Prostate gland (tissue), 2 donors: ENCODE results near the gene ZBTB7C. TPM values are rescaled to one million over a fixed set of nuclear protein-coding genes. Genes with fewer than 3 reads are reported as not detected.

Source experiments
- DNase-seq: peaks from one replicate; pipeline ENCODE4 v3.0.0-alpha.2; 2019; ENCODE audit warnings: low spot score
- H3K27ac ChIP-seq, 2 donors: fragments of 200-600 bp; sonication (generic); 2 replicates each; pipeline ENCODE4 v1.5.1; 2017 to 2019
- H3K27me3 ChIP-seq: fragments of 200-600 bp; sonication (generic); replicated peaks from 2 replicates; pipeline ENCODE4 v1.5.1; 2019; ENCODE audit not compliant: insufficient read depth
- H3K36me3 ChIP-seq, 2 donors: fragments of 200-600 bp; sonication (generic); 1 replicate in 1 of 2; 2 replicates in 1 of 2; pipeline versions ENCODE4 v1.5.1 to v1.8.1; 2017 to 2019
- H3K4me1 ChIP-seq: fragments of 200-600 bp; sonication (generic); replicated peaks from 2 replicates; pipeline ENCODE4 v1.5.1; 2019
- H3K4me3 ChIP-seq, 2 donors: fragments of 200-600 bp; sonication (generic); 2 replicates each; pipeline ENCODE4 v1.5.1; 2017 to 2019
- H3K9me3 ChIP-seq: fragments of 200-600 bp; sonication (generic); 2 replicates; pipeline ENCODE4 v1.5.1; 2017
- POLR2A ChIP-seq: fragments of 450-650 bp; IDR thresholded peaks from one replicate; pipeline ENCODE4 v1.6.1; 2016; ENCODE audit warnings: antibody characterized with exemption, mild to moderate bottlenecking
- POLR2AphosphoS5 ChIP-seq: sonication (generic); formaldehyde crosslinking; IDR thresholded peaks from one replicate; pipeline ENCODE4 v1.6.1; 2017; ENCODE audit warnings: antibody characterized with exemption
- WGBS: methylation state at CpG from one replicate; pipeline ENCODE4 v1.1.5; 2018; 5-methylcytosine and 5-hydroxymethylcytosine counted together
- intact Hi-C: fragments of 100-400 bp; cut with DNase I; formaldehyde crosslinking; loops from one replicate; pipeline ENCODE4 v1.14.2; 2022
- total RNA-seq, 2 donors: library from RNA; depleted of rRNA; stranded (reverse); fragments of >200 nt; gene quantifications; one replicate each; pipeline ENCODE4 v1.1.0, GENCODE V29; 2016
- TF ChIP-seq, protein P1 (sequence below), 4 experiments: fragments of 200-600 bp in 2 of 4; fragments of 450-650 bp in 2 of 4; sonication (generic) in 2 of 4; IDR thresholded peaks; 1 replicate in 3 of 4; 2 replicates in 1 of 4; pipeline ENCODE4 v1.5.1; 2016 to 2019; ENCODE audit warnings: antibody characterized with exemption in 4 of 4, mild to moderate bottlenecking in 2 of 4, moderate library complexity in 2 of 4

ZBTB7C gene
- total RNA-seq, 2 donors from 2014 or later: 14.7 to 48.9 TPM

DNA sequence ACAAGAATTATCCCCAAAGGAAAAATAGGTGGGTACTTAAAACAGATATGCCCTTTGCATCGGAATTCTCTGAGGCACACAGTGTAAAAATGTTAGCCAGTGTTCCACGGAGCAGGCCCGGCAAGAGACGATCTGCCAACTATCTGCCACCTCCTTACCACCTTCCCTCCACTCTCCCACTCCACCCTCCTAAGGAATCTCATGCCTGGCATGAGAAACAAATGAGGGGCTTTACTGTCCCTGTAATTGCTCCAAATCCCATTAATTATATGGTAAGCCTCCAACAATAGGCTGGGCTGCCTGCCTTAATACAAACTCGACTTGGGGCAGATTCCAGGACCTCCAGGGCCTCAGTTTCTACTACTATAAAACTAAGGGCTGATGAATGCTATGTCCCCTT, 102.3 kb downstream of the ZBTB7C start:
- H3K27me3 ChIP-seq: no peaks in the 10 kb centered on the region
- 31% methylated on average over 5 of the region's 5 CpGs for WGBS
- H3K4me3 ChIP-seq: no peak overlapping the region
- DNase-seq: peak; percentile 17
- TF ChIP-seq POLR2AphosphoS5: peak; percentile 42
- TF ChIP-seq POLR2A: no peak
- TF ChIP-seq, protein P1, sequence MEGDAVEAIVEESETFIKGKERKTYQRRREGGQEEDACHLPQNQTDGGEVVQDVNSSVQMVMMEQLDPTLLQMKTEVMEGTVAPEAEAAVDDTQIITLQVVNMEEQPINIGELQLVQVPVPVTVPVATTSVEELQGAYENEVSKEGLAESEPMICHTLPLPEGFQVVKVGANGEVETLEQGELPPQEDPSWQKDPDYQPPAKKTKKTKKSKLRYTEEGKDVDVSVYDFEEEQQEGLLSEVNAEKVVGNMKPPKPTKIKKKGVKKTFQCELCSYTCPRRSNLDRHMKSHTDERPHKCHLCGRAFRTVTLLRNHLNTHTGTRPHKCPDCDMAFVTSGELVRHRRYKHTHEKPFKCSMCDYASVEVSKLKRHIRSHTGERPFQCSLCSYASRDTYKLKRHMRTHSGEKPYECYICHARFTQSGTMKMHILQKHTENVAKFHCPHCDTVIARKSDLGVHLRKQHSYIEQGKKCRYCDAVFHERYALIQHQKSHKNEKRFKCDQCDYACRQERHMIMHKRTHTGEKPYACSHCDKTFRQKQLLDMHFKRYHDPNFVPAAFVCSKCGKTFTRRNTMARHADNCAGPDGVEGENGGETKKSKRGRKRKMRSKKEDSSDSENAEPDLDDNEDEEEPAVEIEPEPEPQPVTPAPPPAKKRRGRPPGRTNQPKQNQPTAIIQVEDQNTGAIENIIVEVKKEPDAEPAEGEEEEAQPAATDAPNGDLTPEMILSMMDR (IDR thresholded peaks at IDR 0.05): no peak
- no peaks in the 10 kb centered on the region for H3K4me1 ChIP-seq
- H3K9me3 ChIP-seq: no peaks in the 10 kb centered on the region
- peak overlapping the region in 1 of 2 donors; percentile 11 for H3K27ac ChIP-seq
- intact Hi-C loops: no loop called here
- H3K36me3 ChIP-seq: no peaks in the 10 kb centered on the region

DNA sequence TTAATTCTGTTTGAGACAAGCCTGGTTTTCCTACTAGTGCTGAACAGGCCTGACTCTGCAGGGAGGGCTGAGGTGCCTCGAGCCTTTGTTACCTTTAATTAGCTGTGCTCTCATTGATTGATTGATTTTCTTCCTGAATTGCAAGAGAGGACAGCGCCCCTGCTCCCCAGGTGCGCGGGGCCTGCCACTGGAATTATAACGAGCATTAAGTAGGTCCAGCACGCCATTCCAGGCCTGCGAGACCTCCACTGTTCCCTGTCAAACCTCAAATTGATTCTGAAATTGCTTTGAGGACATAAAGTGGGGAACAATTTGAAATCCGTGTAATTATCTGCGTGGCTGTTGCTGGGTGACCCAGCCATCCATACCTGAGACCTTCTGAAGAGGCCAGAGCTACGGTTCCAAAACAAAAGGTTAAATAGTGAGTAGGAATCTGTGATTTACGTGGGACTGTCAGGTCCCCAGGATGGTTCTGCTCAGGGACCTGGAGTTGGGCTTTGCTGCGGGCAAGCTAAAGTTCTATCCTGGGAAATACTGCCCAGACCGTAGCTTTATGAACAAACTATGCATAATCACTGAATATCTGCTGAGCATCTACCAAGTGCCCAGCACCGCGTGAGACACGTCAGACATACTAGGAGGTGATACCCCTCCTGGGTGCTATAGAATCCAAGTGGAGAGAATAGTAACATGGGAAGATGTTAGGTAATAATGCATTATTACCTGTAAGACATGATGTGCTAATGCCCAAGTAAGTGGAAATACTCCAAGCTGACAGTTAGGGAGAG, 104.1 kb downstream of the ZBTB7C start:
- Histone ChIP-seq H3K27me3 (no peaks in the 10 kb centered on the region), H3K27ac (no peak overlapping the region), H3K4me1 (no peaks in the 10 kb centered on the region), H3K9me3 (no peaks in the 10 kb centered on the region), H3K4me3 (no peak overlapping the region), H3K36me3 (no peaks in the 10 kb centered on the region)
- intact Hi-C loops: no loop called here
- no peak for TF ChIP-seq POLR2A
- TF ChIP-seq, protein P1 (IDR thresholded peaks at IDR 0.05): no peak
- TF ChIP-seq POLR2AphosphoS5: no peak
- 88% methylated on average over 16 of the region's 16 CpGs for WGBS
- DNase-seq: no peak

DNA sequence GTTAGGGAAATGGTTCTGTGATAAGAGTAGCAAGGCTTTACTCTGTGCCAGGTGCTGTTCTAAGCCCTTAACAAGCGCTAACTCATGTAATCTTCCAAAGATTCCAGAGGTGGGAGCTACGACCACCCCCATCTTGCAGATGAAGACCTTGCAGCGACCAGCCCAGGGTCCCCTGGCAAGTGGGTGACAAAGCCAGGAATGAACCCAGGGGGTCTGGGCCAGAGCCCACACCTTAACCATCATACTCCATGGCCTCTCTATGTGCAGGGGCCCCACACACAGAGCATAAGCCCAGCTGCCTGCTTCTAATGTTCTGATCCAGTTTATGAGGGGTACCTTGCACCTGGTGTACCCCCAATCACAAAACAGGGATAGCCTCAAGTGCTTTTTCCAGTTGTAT, 105.3 kb downstream of the ZBTB7C start:
- no peak for TF ChIP-seq POLR2A
- TF ChIP-seq, protein P1 (IDR thresholded peaks at IDR 0.05): no peak
- TF ChIP-seq POLR2AphosphoS5: no peak
- Histone ChIP-seq H3K36me3 (no peaks in the 10 kb centered on the region), H3K4me3 (no peak overlapping the region), H3K27me3 (no peaks in the 10 kb centered on the region), H3K27ac (no peak overlapping the region), H3K9me3 (no peaks in the 10 kb centered on the region), H3K4me1 (no peaks in the 10 kb centered on the region)
- DNase-seq: no peak
- 93% methylated on average over 3 of the region's 3 CpGs for WGBS
- intact Hi-C loops: no loop called here

DNA sequence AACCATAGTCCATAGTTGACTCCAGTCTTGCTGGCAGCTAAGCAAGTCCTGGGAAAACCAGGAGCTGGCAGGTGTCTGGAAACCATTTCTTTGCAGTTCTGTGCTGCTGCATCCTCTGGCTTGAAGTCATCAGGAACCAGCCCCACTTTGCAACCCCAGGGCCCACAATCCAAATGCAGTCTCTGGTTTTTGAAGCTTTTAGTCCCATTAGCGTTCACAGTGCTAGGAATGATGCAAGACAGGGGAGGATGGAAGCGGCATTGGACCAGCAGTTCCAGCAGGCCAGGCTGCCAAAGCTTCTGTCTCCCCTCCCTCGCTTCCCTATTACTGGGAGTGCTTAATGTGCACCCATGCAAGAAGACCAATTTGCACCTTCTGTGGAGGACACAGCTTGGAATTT, 106.4 kb downstream of the ZBTB7C start:
- WGBS: 98% methylated on average over 3 of the region's 3 CpGs
- Histone ChIP-seq H3K27ac (no peak overlapping the region), H3K4me1 (no peaks in the 10 kb centered on the region), H3K4me3 (no peak overlapping the region), H3K9me3 (no peaks in the 10 kb centered on the region), H3K36me3 (no peaks in the 10 kb centered on the region), H3K27me3 (no peaks in the 10 kb centered on the region)
- no peak for DNase-seq
- TF ChIP-seq, protein P1 (IDR thresholded peaks at IDR 0.05): no peak
- TF ChIP-seq POLR2AphosphoS5: no peak
- no peak for TF ChIP-seq POLR2A
- intact Hi-C loops: no loop called here

DNA sequence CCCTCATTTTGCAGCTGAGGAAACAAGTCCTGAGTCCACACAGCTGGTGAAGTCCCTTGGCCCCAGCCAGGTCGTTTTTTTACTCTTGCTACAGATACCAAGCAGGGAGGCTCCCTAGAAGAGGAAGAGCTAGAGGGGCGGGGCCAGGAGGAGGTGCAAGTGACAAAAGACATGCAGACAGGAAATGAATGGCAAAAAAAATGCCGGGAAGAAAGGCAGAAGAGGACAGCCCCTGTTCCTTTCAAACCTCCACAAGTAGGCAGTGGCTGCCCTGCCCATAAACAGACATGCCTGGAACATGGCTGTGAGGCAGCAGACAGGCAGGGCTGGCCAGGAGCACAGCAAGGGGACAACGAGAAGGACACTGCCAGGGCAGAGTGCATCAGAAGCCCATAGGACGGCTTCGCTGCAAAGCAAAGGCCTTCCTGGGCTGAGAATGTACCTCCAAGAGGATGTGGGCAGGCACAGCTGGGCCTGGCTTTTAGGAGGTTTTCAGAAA, 108.7 kb downstream of the ZBTB7C start:
- H3K4me3 ChIP-seq: no peak overlapping the region
- H3K36me3 ChIP-seq: no peaks in the 10 kb centered on the region
- no peaks in the 10 kb centered on the region for H3K9me3 ChIP-seq
- intact Hi-C loops: no loop called here
- TF ChIP-seq, protein P1 (IDR thresholded peaks at IDR 0.05): no peak
- TF ChIP-seq POLR2AphosphoS5 (no peak), POLR2A (no peak)
- no peak overlapping the region for H3K27ac ChIP-seq
- H3K27me3 ChIP-seq: no peaks in the 10 kb centered on the region
- DNase-seq: no peak
- 44% methylated on average over 6 of the region's 6 CpGs for WGBS
- H3K4me1 ChIP-seq: no peaks in the 10 kb centered on the region
